ENCODE results near the gene KIF4B. TPM values are rescaled to one million over a fixed set of nuclear protein-coding genes. Genes with fewer than 3 reads are reported as not detected.
"Not testable (repeated sequence)": the region's sequence is repeated elsewhere in the genome, so short reads cannot be mapped to it uniquely, and the experiment has no call there.

KIF4B gene, protein sequence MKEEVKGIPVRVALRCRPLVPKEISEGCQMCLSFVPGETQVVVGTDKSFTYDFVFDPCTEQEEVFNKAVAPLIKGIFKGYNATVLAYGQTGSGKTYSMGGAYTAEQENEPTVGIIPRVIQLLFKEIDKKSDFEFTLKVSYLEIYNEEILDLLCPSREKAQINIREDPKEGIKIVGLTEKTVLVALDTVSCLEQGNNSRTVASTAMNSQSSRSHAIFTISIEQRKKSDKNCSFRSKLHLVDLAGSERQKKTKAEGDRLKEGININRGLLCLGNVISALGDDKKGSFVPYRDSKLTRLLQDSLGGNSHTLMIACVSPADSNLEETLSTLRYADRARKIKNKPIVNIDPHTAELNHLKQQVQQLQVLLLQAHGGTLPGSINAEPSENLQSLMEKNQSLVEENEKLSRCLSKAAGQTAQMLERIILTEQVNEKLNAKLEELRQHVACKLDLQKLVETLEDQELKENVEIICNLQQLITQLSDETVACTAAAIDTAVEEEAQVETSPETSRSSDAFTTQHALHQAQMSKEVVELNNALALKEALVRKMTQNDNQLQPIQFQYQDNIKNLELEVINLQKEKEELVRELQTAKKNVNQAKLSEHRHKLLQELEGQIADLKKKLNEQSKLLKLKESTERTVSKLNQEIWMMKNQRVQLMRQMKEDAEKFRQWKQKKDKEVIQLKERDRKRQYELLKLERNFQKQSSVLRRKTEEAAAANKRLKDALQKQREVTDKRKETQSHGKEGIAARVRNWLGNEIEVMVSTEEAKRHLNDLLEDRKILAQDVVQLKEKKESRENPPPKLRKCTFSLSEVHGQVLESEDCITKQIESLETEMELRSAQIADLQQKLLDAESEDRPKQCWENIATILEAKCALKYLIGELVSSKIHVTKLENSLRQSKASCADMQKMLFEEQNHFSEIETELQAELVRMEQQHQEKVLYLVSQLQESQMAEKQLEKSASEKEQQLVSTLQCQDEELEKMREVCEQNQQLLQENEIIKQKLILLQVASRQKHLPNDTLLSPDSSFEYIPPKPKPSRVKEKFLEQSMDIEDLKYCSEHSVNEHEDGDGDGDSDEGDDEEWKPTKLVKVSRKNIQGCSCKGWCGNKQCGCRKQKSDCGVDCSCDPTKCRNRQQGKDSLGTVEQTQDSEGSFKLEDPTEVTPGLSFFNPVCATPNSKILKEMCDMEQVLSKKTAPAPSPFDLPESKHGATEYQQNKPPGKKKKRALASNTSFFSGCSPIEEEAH
- total RNA-seq = under 1 TPM in 1 of 2 experiments, not detected in 1; 0.05 TPM

DNA sequence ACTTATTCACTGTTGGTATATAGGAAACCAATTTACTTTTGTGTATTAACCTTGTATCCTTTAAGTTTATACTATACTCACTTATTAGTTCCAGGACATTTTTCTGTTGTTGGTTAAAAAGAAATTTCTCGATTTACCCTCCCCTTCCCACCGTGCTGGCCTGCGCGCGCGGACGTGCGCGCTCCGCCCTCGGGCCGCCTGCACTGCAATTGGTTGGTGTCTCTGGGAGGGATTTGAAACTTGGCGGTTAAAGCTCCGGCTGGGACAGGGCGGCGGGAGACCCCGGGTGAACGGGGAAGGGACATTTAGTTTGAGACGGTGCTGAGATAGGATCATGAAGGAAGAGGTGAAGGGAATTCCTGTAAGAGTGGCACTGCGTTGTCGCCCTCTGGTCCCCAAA is at the start of gene KIF4B:
Gene KIF4B, plus strand, starts transcription at position 230 of the 400 bp plus-strand sequence. Its CDS starts 105 bp downstream, at position 335.
- no peak for ATAC-seq
- Mint-ChIP-seq H3K4me3 (no peak within 1 kb of the TSS), H3K27ac (no peak within 1 kb of the TSS), H3K36me3 (ENCODE audit: low read depth) (no peaks in the 10 kb centered on the region), H3K27me3 (ENCODE audit: low read depth) (peaks cover 6% of the 10 kb centered on the region), H3K4me1 (ENCODE audit: low read depth) (no peaks in the 10 kb centered on the region), H3K9me3 (ENCODE audit: insufficient read depth) (no peaks in the 10 kb centered on the region)
- no peak for DNase-seq
- ChIA-PET POLR2A (no interaction called here), CTCF (no interaction called here)

- ChIA-PET CTCF (no interaction called here), POLR2A (no interaction called here)
- Mint-ChIP-seq H3K4me1 (ENCODE audit: low read depth) (peaks cover 8% of the 10 kb centered on the region), H3K4me3 (no peak overlapping the region), H3K27me3 (ENCODE audit: low read depth) (no peaks in the 10 kb centered on the region), H3K9me3 (ENCODE audit: insufficient read depth) (no peaks in the 10 kb centered on the region), H3K36me3 (ENCODE audit: low read depth) (peaks cover 23% of the 10 kb centered on the region), H3K27ac (peak overlapping the region; percentile 44)
- no peak for ATAC-seq
- DNase-seq = no peak
Observed at GRCh38 chr5:154966081-154966841, 47.3 kb upstream of the KIF4B start.

- H3K27ac Mint-ChIP-seq = no peak overlapping the region
- no peaks in the 10 kb centered on the region for H3K9me3 Mint-ChIP-seq (ENCODE audit: insufficient read depth)
- ATAC-seq (no peak), DNase-seq (no peak)
- ChIA-PET CTCF (no interaction called here), POLR2A (no interaction called here)
- H3K4me3 Mint-ChIP-seq = no peak overlapping the region
- H3K36me3 Mint-ChIP-seq (ENCODE audit: low read depth) = peaks cover 22% of the 10 kb centered on the region
- peaks cover 8% of the 10 kb centered on the region for H3K4me1 Mint-ChIP-seq (ENCODE audit: low read depth)
- H3K27me3 Mint-ChIP-seq (ENCODE audit: low read depth) = no peaks in the 10 kb centered on the region
Observed at GRCh38 chr5:154966874-154967273, 46.7 kb upstream of the KIF4B start.

GRCh38 chr5:154967421-154968024 is 46.0 kb upstream of the KIF4B start:
- H3K4me3 Mint-ChIP-seq = no peak overlapping the region
- no peaks in the 10 kb centered on the region for H3K9me3 Mint-ChIP-seq (ENCODE audit: insufficient read depth)
- ChIA-PET CTCF (interaction anchor here (1.0 kb wide), 1 partner anchor 16 kb away, joined by 3 read pairs; no protein-coding TSS in a partner anchor), POLR2A (no interaction called here)
- DNase-seq (no peak), ATAC-seq (no peak)
- no peaks in the 10 kb centered on the region for H3K27me3 Mint-ChIP-seq (ENCODE audit: low read depth)
- H3K4me1 Mint-ChIP-seq (ENCODE audit: low read depth) = peaks cover 8% of the 10 kb centered on the region
- peaks cover 22% of the 10 kb centered on the region for H3K36me3 Mint-ChIP-seq (ENCODE audit: low read depth)
- no peak overlapping the region for H3K27ac Mint-ChIP-seq

- Mint-ChIP-seq H3K27me3 (ENCODE audit: low read depth) (no peaks in the 10 kb centered on the region), H3K9me3 (ENCODE audit: insufficient read depth) (no peaks in the 10 kb centered on the region), H3K36me3 (ENCODE audit: low read depth) (peaks cover 17% of the 10 kb centered on the region), H3K27ac (no peak overlapping the region), H3K4me1 (ENCODE audit: low read depth) (peaks cover 8% of the 10 kb centered on the region), H3K4me3 (no peak overlapping the region)
- POLR2A ChIA-PET = no interaction called here
- ATAC-seq (no peak), DNase-seq (no peak)
- CTCF ChIA-PET = interaction anchor here (1.4 kb wide), 1 partner anchor 7 kb away, joined by 3 read pairs; no protein-coding TSS in a partner anchor
Observed at GRCh38 chr5:154968953-154969352, 44.6 kb upstream of the KIF4B start.

DNA sequence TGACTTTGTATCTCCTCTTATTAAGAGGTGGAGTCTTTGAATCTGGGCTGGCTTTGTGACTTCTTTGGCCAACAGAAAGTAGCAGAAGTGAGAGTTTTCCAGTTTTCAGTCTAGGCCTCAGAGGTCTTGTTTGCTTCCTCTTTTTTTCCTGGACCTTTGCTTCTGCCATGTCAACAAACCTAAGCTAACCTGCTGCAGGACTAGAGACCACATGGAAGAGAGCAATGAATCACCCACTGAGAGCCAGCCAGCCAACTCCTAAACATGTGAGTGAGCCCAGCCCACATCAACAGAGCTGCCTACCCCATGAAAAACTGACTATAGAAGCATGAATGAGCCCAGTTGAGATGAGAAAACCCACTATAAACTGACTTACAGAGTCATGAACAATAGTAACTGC is 42.8 kb upstream of the KIF4B start:
- CTCF ChIA-PET = interaction anchor here (1.0 kb wide), 1 partner anchor 320 kb away, joined by 3 read pairs; no protein-coding TSS in a partner anchor

DNA sequence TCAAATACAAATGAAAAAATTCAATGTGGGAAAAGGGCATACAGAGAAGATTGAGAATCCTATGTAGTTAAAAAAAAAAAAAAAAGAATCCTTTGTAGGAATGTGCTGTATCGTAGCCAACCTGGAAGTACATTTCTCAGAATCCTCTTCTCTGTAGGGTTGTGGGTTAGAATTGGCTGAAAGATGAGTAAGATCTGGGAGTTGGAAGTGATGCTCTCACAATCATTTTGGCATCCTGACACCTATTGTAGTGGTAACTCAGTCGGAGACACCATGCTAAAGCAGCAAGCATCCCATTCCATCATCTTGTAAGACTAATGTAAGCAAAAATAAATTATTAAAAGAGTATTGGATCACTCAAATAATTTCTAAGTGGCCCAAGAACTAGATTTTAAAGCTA is 42.1 kb upstream of the KIF4B start:
- CTCF ChIA-PET = interaction anchor here (1.8 kb wide), 1 partner anchor 10 kb away, joined by 9 read pairs; no protein-coding TSS in a partner anchor
- no peak for DNase-seq

More for the DNA sequence above, 42.8 kb upstream of the KIF4B start:
- ATAC-seq (no peak), DNase-seq (no peak)
- no peak overlapping the region for H3K4me3 Mint-ChIP-seq
- peaks cover 8% of the 10 kb centered on the region for H3K4me1 Mint-ChIP-seq (ENCODE audit: low read depth)
- H3K9me3 Mint-ChIP-seq (ENCODE audit: insufficient read depth) = no peaks in the 10 kb centered on the region
- POLR2A ChIA-PET = no interaction called here
- H3K36me3 Mint-ChIP-seq (ENCODE audit: low read depth) = peaks cover 15% of the 10 kb centered on the region
- no peaks in the 10 kb centered on the region for H3K27me3 Mint-ChIP-seq (ENCODE audit: low read depth)
- H3K27ac Mint-ChIP-seq = no peak overlapping the region

GRCh38 chr5:154972476-154973080 is 41.0 kb upstream of the KIF4B start:
- Mint-ChIP-seq H3K27ac (no peak overlapping the region), H3K4me1 (ENCODE audit: low read depth) (no peaks in the 10 kb centered on the region), H3K36me3 (ENCODE audit: low read depth) (peaks cover 6% of the 10 kb centered on the region), H3K27me3 (ENCODE audit: low read depth) (no peaks in the 10 kb centered on the region), H3K4me3 (no peak overlapping the region), H3K9me3 (ENCODE audit: insufficient read depth) (no peaks in the 10 kb centered on the region)
- ChIA-PET CTCF (interaction anchor here (0.7 to 2.4 kb wide), 10 partner anchors 8 to 72 kb away, joined by 3 to 9 read pairs (median 3); no protein-coding TSS in a partner anchor), POLR2A (interaction anchor here (0.8 kb wide), 1 partner anchor 264 kb away, joined by 3 read pairs; no protein-coding TSS in a partner anchor)
- ATAC-seq = no peak
- no peak for DNase-seq

More for the DNA sequence above, 42.1 kb upstream of the KIF4B start:
- Mint-ChIP-seq H3K27ac (no peak overlapping the region), H3K36me3 (ENCODE audit: low read depth) (peaks cover 10% of the 10 kb centered on the region), H3K4me1 (ENCODE audit: low read depth) (peaks cover 1% of the 10 kb centered on the region), H3K9me3 (ENCODE audit: insufficient read depth) (no peaks in the 10 kb centered on the region), H3K27me3 (ENCODE audit: low read depth) (no peaks in the 10 kb centered on the region), H3K4me3 (no peak overlapping the region)
- POLR2A ChIA-PET = no interaction called here
- no peak for ATAC-seq

DNA sequence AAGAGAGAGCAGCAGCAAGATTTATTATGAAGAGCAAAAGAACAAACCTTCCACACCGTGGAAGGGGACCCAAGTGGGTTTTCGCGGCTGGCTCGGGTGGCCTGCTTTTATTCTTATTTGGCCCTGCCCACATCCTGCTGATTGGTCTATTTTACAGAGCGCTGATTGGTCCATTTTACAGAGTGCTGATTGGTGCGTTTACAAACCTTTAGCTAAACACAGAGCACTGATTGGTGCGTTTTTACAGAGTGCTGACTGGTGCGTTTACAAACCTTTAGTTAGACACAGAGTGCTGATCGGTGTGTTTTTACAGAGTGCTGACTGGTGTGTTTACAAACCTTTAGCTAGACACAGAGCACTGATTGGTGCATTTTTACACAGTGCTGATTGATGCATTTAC is 37.5 kb upstream of the KIF4B start:
- DNase-seq; H3K4me3 Mint-ChIP-seq; H3K4me1 Mint-ChIP-seq (ENCODE audit: low read depth); H3K9me3 Mint-ChIP-seq (ENCODE audit: insufficient read depth); H3K27ac Mint-ChIP-seq; ATAC-seq; CTCF ChIA-PET; H3K36me3 Mint-ChIP-seq (ENCODE audit: low read depth); POLR2A ChIA-PET; H3K27me3 Mint-ChIP-seq (ENCODE audit: low read depth): not testable (repeated sequence)

DNA sequence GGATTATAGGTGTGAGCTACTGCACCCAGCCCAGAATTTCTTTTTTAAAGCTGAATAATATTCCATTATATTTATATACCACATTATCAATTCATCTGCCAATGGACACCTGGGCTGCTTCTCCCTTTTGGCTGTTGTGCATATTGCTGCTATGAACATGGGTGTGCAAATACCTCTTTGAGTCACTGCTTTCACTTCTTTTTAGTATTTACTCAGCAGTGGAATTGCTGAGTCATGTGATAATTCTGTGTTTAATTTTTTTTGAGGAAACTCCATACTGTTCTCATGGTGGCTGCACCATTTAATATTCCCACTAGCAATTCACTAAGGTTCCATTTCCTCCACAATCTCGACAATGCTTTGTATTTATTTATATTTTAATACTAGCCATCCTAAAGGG is 36.1 kb upstream of the KIF4B start:
- Mint-ChIP-seq H3K27me3 (ENCODE audit: low read depth) (no peaks in the 10 kb centered on the region), H3K4me1 (ENCODE audit: low read depth) (no peaks in the 10 kb centered on the region), H3K4me3 (no peak overlapping the region), H3K9me3 (ENCODE audit: insufficient read depth) (no peaks in the 10 kb centered on the region), H3K36me3 (ENCODE audit: low read depth) (peaks cover 3% of the 10 kb centered on the region), H3K27ac (no peak overlapping the region)
- ChIA-PET POLR2A (no interaction called here), CTCF (no interaction called here)
- ATAC-seq = no peak
- no peak for DNase-seq

Data from activated CD8-positive, alpha-beta T cell treated with anti-CD3 and anti-CD28 coated beads, Interleukin-2, amount 10 ng/mL, durations not matched to agents 7 days and 5 days (primary cell).